H9 (cell line): Measurements from ENCODE around the gene SRC. TPM values are rescaled to one million over a fixed set of nuclear protein-coding genes. Genes with fewer than 3 reads are reported as not detected.

Experiments used
- DNase-seq: peaks from one replicate; pipeline ENCODE4 v3.0.0-alpha.2; 2017
- H2AFZ ChIP-seq: one replicate; pipeline ENCODE4 v1.6.1; 2013; ENCODE audit warnings: mild to moderate bottlenecking, low read length, control low read depth, moderate library complexity
- H2AK5ac ChIP-seq: 2 replicates; pipeline ENCODE4 v1.6.1; 2013; ENCODE audit warnings: low read length, control low read depth, mixed read lengths; ENCODE audit not compliant: insufficient read length
- H2BK120ac ChIP-seq: one replicate; pipeline ENCODE4 v1.6.1; 2013; ENCODE audit warnings: low read depth, mild to moderate bottlenecking, low read length, control low read depth, inconsistent platforms; ENCODE audit not compliant: poor library complexity, severe bottlenecking
- H2BK12ac ChIP-seq: 2 replicates; pipeline ENCODE4 v1.6.1; 2013; ENCODE audit warnings: low read length, control low read depth, mixed read lengths, low read depth; ENCODE audit not compliant: insufficient read length
- H2BK15ac ChIP-seq: 2 replicates; pipeline ENCODE4 v1.6.1; 2013; ENCODE audit warnings: low read depth, low read length, control low read depth
- H2BK20ac ChIP-seq: one replicate; pipeline ENCODE4 v1.6.1; 2013; ENCODE audit warnings: low read depth, mild to moderate bottlenecking, low read length, control low read depth, inconsistent platforms; ENCODE audit not compliant: poor library complexity, severe bottlenecking
- H2BK5ac ChIP-seq: 2 replicates; pipeline ENCODE4 v1.6.1; 2013; ENCODE audit warnings: low read length, control low read depth, mixed read lengths; ENCODE audit not compliant: insufficient read length
- H3K14ac ChIP-seq: 2 replicates; pipeline ENCODE4 v1.6.1; 2013; ENCODE audit warnings: low read length, control low read depth; ENCODE audit not compliant: insufficient read depth
- H3K18ac ChIP-seq: 2 replicates; pipeline ENCODE4 v1.6.1; 2013; ENCODE audit warnings: low read depth, mild to moderate bottlenecking, mixed read lengths, low read length, control low read depth; ENCODE audit not compliant: insufficient read length
- H3K23ac ChIP-seq: 2 replicates; pipeline ENCODE4 v1.6.1; 2013; ENCODE audit warnings: low read length, control low read depth, mixed read lengths, low read depth; ENCODE audit not compliant: insufficient read length
- H3K23me2 ChIP-seq: 2 replicates; pipeline ENCODE4 v1.6.1; 2013; ENCODE audit warnings: low read depth, mild to moderate bottlenecking, mixed read lengths, low read length, control low read depth; ENCODE audit not compliant: insufficient read length, poor library complexity, severe bottlenecking
- H3K27ac ChIP-seq: 2 replicates; pipeline ENCODE4 v1.5.1; 2013; ENCODE audit warnings: low read length, control low read depth, mixed read lengths, low read depth; ENCODE audit not compliant: insufficient read length
- H3K27me3 ChIP-seq: 2 replicates; pipeline ENCODE4 v1.6.1; 2013; ENCODE audit warnings: low read length, control low read depth, inconsistent platforms; ENCODE audit not compliant: insufficient read depth
- H3K4ac ChIP-seq: 2 replicates; pipeline ENCODE4 v1.6.1; 2013; ENCODE audit warnings: low read depth, mild to moderate bottlenecking, control low read depth, inconsistent platforms, low read length, moderate library complexity
- H3K4me1 ChIP-seq: 2 replicates; pipeline ENCODE4 v1.6.1; 2013; ENCODE audit warnings: low read length, control low read depth, inconsistent platforms; ENCODE audit not compliant: insufficient read depth
- H3K4me2 ChIP-seq: 2 replicates; pipeline ENCODE4 v1.6.1; 2013; ENCODE audit warnings: low read length, control low read depth, mixed read lengths; ENCODE audit not compliant: insufficient read length, insufficient read depth
- H3K56ac ChIP-seq: 2 replicates; pipeline ENCODE4 v1.6.1; 2013; ENCODE audit warnings: low read depth, mild to moderate bottlenecking, mixed read lengths, low read length, control low read depth; ENCODE audit not compliant: insufficient read length
- H3K79me1 ChIP-seq: 2 replicates; pipeline ENCODE4 v1.6.1; 2013; ENCODE audit warnings: low read depth, mild to moderate bottlenecking, moderate library complexity, low read length, control low read depth, inconsistent platforms; ENCODE audit not compliant: insufficient read depth, poor library complexity, severe bottlenecking
- H3K79me2 ChIP-seq: 2 replicates; pipeline ENCODE4 v1.6.1; 2013; ENCODE audit warnings: low read length, control low read depth, inconsistent platforms; ENCODE audit not compliant: insufficient read depth
- H3K9ac ChIP-seq: 2 replicates; pipeline ENCODE4 v1.6.1; 2013; ENCODE audit warnings: low read length, control low read depth, mixed read lengths; ENCODE audit not compliant: insufficient read length; ENCODE audit errors: extremely low read depth
- H3K9me3 ChIP-seq: one replicate; pipeline ENCODE4 v1.6.1; 2013; ENCODE audit warnings: low read depth, low read length, inconsistent platforms; ENCODE audit not compliant: control insufficient read depth
- H3T11ph ChIP-seq: one replicate; pipeline ENCODE4 v1.6.1; 2013; ENCODE audit warnings: mild to moderate bottlenecking, low read length, control low read depth, inconsistent platforms
- H4K20me1 ChIP-seq: one replicate; pipeline ENCODE4 v1.6.1; 2013; ENCODE audit not compliant: control insufficient read depth, insufficient read length, insufficient read depth
- H4K5ac ChIP-seq: 2 replicates; pipeline ENCODE4 v1.6.1; 2013; ENCODE audit warnings: low read depth, mild to moderate bottlenecking, mixed read lengths, low read length, control low read depth; ENCODE audit not compliant: insufficient read length
- H4K8ac ChIP-seq: replicated peaks from 2 replicates; pipeline ENCODE4 v1.6.1; 2013; ENCODE audit warnings: low read length, control low read depth, mixed read lengths, low read depth; ENCODE audit not compliant: insufficient read length
- H4K91ac ChIP-seq: 2 replicates; pipeline ENCODE4 v1.6.1; 2013; ENCODE audit warnings: low read depth, mild to moderate bottlenecking, moderate library complexity, mixed read lengths, low read length, control low read depth; ENCODE audit not compliant: insufficient read length
- H3K27ac Mint-ChIP-seq, 3 experiments: 2 replicates in 2 of 3; 3 replicates in 1 of 3; pipeline ENCODE4 v1.8.0; 2020 to 2021; ENCODE audit warnings: mixed read lengths in 3 of 3, mild to moderate bottlenecking in 1 of 3, moderate library complexity in 1 of 3
- H3K27me3 Mint-ChIP-seq: 2 replicates; pipeline ENCODE4 v1.8.0; 2021; ENCODE audit warnings: low read depth, mild to moderate bottlenecking, moderate library complexity, mixed read lengths
- H3K36me3 Mint-ChIP-seq, 3 experiments: 2 replicates in 2 of 3; 3 replicates in 1 of 3; pipeline ENCODE4 v1.8.0; 2020 to 2021; ENCODE audit warnings: low read depth in 3 of 3, mixed read lengths in 3 of 3; ENCODE audit not compliant: insufficient read depth in 1 of 3
- H3K4me1 Mint-ChIP-seq, 2 experiments: 2 replicates each; pipeline ENCODE4 v1.8.0; 2020; ENCODE audit warnings: mixed read lengths in 2 of 2
- H3K4me3 Mint-ChIP-seq, 2 experiments: 2 replicates in 1 of 2; 3 replicates in 1 of 2; pipeline ENCODE4 v1.8.0; 2020 to 2021; ENCODE audit warnings: mild to moderate bottlenecking in 2 of 2, mixed read lengths in 2 of 2, moderate library complexity in 1 of 2
- H3K9me3 Mint-ChIP-seq, 2 experiments: 2 replicates in 1 of 2; 3 replicates in 1 of 2; pipeline ENCODE4 v1.8.0; 2020; ENCODE audit warnings: mild to moderate bottlenecking in 2 of 2, mixed read lengths in 2 of 2, moderate library complexity in 1 of 2
- WGBS: extraction: QIAGEN DNeasy Blood & Tissue Kit; methylation state at CpG from one replicate; pipeline ENCODE4 v1.1.7; 2013; ENCODE audit warnings: missing lambda C conversion rate, low lambda C conversion rate, mixed read lengths; ENCODE audit not compliant: insufficient read length; ENCODE audit errors: extremely low coverage; 5-methylcytosine and 5-hydroxymethylcytosine counted together
- total RNA-seq: library from RNA; stranded (reverse); gene quantifications from 2 replicates; pipeline ENCODE4 v1.2.1, GENCODE V29; 2021
- TF ChIP-seq, protein P1 (sequence below): fragments of 200-600 bp; sonication (generic); conservative IDR thresholded peaks from 3 replicates; pipeline ENCODE4 v1.8.0; 2021; ENCODE audit warnings: antibody characterized with exemption, mild to moderate bottlenecking

Gene SRC
- total RNA-seq, 1 experiment from 2014 or later = 44.5 TPM

DNA sequence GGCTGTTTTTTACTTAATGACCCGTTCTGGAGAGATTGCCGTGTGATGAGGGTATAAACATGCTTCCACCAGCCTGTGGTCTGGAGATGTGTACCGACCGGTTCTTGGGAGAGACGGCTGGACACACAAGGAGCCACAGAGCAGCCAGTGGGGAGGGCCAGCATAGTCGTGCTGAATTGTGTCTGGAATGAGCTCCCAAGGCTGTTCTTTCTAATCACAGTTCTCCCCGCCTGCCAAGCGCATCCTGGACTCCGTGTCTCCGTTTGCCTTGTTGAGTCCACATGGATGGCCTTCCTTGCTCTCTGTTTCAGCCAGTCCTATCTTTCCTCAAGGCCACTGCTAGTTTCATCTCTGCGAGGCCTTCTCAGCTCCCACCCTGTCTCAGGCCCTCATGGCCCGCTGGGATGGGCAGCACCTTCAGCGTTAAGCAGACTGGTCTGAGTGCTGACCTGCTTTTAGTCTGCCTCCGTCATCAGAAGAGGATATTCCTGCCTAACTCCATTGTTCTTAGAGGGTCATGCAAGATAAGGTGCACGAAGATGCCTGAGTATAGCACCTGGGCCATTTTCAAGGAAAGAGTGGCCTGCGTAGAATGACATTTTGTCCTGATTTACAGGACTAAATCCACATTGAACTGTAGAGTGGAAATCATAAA is 35.9 kb upstream of the SRC start:
- Histone ChIP-seq H3K18ac (no peak overlapping the region), H3K14ac (no peak overlapping the region), H3T11ph (no peak overlapping the region), H3K27ac (no peak overlapping the region), H3K9me3 (no peaks in the 10 kb centered on the region), H4K8ac (no peak overlapping the region), H2BK120ac (no peak overlapping the region), H2BK20ac (no peak overlapping the region), H3K9ac (no peak overlapping the region), H3K27me3 (no peaks in the 10 kb centered on the region), H3K79me2 (no peaks in the 10 kb centered on the region; the same call in 1 of the 2 replicates), H2BK5ac (no peak overlapping the region), H4K20me1 (no peaks in the 10 kb centered on the region), H3K23ac (no peak overlapping the region), H3K4me1 (no peaks in the 10 kb centered on the region), H4K5ac (no peak overlapping the region), H2AK5ac (no peak overlapping the region), H3K4me2 (no peak overlapping the region), H3K79me1 (no peaks in the 10 kb centered on the region), H3K56ac (no peak overlapping the region), H3K4ac (no peak overlapping the region), H2AFZ (no peak overlapping the region), H3K23me2 (no peaks in the 10 kb centered on the region), H2BK12ac (no peak overlapping the region), H4K91ac (no peak overlapping the region), H2BK15ac (no peak overlapping the region)
- DNase-seq = no peak
- TF ChIP-seq, protein P1, sequence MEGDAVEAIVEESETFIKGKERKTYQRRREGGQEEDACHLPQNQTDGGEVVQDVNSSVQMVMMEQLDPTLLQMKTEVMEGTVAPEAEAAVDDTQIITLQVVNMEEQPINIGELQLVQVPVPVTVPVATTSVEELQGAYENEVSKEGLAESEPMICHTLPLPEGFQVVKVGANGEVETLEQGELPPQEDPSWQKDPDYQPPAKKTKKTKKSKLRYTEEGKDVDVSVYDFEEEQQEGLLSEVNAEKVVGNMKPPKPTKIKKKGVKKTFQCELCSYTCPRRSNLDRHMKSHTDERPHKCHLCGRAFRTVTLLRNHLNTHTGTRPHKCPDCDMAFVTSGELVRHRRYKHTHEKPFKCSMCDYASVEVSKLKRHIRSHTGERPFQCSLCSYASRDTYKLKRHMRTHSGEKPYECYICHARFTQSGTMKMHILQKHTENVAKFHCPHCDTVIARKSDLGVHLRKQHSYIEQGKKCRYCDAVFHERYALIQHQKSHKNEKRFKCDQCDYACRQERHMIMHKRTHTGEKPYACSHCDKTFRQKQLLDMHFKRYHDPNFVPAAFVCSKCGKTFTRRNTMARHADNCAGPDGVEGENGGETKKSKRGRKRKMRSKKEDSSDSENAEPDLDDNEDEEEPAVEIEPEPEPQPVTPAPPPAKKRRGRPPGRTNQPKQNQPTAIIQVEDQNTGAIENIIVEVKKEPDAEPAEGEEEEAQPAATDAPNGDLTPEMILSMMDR = no peak
- Mint-ChIP-seq H3K36me3 (peaks cover 11 to 27% (median 13%) of the 10 kb centered on the region in 3 experiments; a peak in 6 of 7 replicates), H3K27ac (peak overlapping the region; percentile 60 to 94 (median 61); a peak in 5 of 7 replicates), H3K27me3 (no peaks in the 10 kb centered on the region; the same call in 1 of the 2 replicates), H3K4me1 (peaks cover 33 to 37% of the 10 kb centered on the region in 2 experiments), H3K4me3 (no peak overlapping the region), H3K9me3 (no peaks in the 10 kb centered on the region)
- no CpG with 5 or more reads among the region's 16 CpGs for WGBS
